Measurements from ENCODE around the gene ARHGDIG.
"Not testable (repeated sequence)": the region's sequence is repeated elsewhere in the genome, so short reads cannot be mapped to it uniquely, and the experiment has no call there.

The ARHGDIG gene

GRCh38 chr16:264440-264951, 15.9 kb upstream of the ARHGDIG start:
- no peak for DNase-seq

- DNase-seq = no peak
Observed at GRCh38 chr16:265002-265529, 15.3 kb upstream of the ARHGDIG start.

DNA sequence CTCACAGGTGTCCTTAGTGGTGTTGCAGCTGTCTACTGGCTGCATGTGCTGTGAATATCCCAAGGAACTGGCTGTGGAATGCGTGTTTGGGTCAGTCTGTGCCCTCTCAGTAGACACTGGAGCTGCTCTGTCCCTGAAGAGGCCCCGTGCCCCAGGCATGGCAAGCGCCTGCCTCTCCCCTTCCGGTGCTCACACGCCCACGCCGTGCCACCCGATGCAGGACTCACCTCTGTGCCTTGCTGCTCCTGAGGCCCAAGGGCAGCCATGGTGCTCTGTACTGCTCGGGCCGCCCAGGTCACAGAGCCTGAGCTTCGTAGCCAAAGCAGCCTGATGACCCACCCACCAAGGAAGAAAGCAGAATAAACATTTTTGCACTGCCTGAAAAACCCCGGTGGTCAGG, 14.7 kb upstream of the ARHGDIG start:
- no peak for DNase-seq

GRCh38 chr16:266258-267164, 13.9 kb upstream of the ARHGDIG start:
- DNase-seq = no peak

- not testable (repeated sequence) for DNase-seq
Observed at GRCh38 chr16:267562-267961, 12.8 kb upstream of the ARHGDIG start.

- no peak for DNase-seq
Observed at GRCh38 chr16:268141-269053, 12.0 kb upstream of the ARHGDIG start.

DNA sequence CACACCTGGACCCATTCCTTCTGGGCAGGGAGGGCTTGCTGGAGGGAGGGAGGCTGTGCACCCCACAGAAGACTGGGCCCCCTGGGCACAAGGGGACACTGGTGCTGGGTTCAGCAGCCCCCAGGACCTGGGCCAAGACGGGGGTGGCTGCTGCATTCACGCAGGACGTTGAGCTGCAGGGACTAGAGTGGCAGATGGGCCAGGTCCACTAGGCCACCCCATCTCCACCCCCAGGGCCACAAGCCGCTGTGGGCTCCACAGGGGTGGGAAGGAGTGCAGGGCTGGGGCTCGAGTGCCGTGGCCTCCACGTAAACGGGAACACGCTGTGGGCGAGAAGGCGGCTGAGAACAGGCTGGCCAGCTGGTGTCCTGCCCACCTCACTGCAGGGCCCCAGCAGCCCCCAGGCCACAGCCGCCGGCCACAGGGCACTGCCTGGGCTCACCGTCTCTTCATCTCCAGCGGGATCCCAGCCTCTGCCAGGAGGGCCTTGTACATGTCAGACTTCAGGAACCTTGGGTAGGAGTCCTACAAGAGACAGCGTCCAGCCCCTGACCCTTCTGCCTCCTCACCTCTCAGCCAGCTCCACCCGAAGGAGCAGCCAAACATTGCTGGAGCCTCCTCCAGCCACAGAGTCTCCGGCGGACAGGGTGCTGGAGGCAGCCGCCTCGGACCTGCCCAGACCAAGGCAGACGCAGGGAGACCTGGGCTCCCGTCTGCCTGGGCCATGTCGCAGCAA, 11.2 kb upstream of the ARHGDIG start:
- DNase-seq = no peak

DNA sequence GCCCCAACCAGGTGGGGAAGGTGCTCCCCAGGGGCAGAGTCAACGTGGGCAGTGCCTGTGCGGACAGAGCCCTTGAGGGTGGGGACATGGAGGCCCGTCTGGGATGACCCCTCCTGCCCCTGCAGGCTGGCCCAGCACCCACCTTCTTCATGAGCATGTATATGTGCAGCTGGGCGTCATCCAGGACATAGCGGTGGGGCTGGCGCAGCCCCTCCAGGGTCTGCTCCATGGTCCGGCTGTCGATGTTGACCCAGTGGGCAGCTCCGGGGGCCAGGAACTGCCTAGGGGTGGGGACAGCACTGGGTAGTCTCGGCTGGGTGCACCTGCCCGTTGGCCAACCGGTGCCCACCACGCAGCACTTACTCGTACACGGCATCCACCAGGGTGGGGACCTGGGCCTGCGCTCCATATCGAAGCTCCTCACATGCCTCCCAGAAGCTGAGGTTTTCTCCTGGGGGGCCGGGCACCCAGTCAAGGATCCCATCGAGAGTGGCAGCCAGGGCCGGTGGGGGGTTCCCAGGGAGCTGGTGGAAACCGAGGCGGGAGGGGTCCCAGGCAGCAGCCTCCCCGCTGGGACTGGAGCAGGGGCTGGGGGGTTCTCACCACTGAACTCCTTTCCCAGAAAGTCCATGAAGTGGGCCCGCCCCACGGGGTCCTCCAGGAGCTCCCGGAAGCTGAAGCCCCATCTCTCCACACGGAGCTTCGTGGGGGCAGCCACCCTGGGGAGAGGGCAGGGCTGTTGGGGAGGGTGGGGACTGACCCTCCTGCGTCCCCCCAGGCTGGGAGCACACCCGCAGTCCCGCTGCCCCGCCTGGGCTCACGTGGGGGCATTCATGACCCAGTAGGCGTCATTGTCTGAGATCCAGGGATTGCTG, 9.8 kb upstream of the ARHGDIG start:
- DNase-seq = no peak

DNA sequence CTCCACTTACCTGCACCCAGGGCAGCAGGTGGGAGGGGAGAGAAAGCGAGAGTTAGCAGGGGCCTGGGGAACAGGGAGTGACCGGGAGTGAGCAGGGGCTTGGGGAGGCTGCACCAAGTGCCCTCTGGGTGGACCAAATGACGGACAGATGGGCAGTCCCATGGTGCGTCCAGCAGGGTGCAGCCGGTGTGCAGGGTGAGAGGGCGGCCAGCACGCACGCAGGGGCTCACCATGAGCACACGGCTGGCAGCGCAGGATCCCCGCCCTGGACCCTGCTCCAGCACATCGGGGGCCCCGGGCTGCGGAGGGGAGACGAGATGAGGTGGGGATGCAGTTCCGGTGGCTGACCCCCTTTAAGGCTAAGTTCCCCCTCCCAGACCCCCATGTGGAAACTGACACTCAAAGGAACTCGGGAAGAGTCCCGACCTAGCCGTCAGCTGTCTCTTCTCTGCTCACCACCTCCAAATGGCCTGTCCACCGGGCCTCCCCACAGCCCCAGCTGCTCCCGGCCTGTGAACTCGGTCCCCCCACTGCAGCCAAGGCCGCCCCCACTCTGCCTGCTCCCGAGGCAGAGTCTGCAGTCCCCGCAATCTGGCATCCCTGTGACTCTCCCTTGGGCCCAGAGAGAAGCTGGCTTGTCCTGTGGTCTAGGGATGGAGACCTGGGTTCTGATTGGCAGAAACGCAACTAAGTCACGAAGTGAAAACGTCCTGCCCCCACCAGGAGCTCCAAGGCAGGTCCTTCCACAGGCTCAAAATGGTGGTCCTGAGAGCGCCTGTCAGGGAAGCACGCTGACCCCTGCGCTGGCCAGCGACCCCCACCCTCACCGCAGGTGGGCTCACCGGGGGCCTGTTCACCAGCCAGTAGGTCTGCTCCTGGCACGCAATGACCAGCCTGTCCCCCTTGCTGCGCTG, 7.5 kb upstream of the ARHGDIG start:
- no peak for DNase-seq

DNA sequence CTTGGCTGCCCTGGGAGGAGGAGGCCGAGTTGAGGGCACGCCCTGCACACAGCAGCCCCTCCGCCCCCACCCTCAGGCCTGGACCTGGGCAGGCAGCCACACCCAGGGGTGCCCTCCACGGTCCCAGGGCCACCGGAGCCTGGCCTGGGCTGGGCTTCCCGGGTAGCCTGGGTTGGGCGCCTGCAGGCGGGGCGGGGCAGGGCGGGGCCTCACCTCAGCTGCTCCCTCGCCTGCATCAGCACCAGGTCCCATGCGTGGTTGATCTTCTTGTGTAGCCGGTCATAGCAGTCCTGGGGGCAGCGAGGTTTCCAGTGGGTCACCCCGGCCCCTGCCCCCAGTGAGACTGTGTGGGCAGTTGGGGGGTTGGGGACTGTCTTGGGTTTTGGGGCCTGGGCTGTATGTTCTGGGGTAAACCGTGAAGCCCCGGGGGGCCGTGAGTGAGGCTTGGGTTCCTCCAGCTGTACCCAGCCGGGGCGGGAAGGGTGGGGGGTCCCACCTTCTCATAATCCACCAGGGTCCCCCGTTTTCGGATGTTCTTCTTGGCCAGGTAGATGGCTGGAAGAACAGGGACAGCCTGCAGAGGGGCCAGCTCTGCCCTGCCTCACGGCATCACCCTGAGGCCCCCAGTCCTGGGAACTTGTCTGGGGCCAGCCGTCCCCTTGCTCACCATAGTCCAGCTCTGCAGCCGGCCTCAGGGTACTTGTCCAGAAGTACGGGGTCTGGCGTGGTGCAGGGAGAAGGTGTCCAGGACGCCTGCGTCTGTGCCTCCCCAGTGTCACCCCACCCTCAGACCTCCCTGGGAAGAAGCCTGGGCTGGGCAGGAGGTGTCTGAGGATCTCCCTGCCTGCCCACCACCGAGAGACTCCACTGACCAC, 6.6 kb upstream of the ARHGDIG start:
- DNase-seq = peak; percentile 70

DNA sequence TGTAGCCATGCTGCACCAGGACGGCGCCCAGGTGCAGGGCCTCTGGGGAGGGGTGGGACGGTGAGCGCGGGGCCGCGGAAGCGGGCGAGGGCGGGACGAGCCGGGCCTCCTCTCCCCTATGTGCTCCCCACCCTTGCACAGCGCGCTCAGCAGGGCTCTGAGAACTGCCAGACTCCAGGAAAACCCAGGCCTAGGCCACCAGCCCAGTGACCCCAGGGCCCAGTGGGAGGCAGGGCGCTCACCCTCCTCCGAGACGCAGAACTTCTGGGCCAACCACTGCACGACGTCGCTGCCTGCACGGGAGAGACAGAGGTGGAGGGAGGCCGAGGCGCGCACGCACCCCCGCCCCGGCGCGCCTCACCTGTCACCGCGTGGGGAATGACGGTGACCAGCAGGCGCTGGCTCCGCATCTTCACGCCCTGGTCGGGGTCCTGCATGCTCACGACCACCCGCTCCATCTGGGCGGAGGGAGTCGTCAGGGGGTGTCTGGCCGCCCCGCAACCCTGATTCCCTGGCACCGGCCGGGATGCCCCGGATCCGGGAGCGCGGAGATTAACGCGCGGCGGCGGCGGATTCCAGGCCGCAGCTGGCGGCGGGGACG, 5.2 kb upstream of the ARHGDIG start:
- DNase-seq = peak; percentile 41

DNA sequence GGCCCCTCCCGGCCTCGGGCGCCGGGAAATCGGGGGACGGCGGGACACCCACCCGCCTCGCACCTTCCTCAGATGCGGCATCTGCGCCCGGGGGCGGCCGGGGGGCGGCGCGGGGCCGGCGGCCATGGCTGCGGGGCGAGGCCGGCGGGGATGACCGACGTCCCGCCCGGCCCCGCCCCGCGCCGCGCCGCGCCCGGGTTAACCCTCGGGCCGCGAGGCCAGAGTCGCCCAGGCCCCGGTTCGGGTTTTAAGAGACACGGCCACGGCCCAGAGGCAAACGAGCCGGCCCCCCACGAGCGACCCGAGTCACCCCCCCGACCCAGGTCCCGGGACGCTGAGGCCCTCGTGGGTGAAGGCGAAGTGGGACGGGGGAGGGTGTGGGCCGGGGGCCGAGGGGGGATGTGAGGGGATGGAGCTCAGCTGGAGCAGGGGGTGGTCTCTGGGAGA, 4.6 kb upstream of the ARHGDIG start, which contains the start of gene RGS11:
Gene RGS11, minus strand, starts transcription at position 159 of the 447 bp plus-strand sequence. Its CDS starts 33 bp downstream, at position 126.
- DNase-seq = no peak

- DNase-seq = no peak
Observed at GRCh38 chr16:276426-277077, 3.8 kb upstream of the ARHGDIG start.

DNA sequence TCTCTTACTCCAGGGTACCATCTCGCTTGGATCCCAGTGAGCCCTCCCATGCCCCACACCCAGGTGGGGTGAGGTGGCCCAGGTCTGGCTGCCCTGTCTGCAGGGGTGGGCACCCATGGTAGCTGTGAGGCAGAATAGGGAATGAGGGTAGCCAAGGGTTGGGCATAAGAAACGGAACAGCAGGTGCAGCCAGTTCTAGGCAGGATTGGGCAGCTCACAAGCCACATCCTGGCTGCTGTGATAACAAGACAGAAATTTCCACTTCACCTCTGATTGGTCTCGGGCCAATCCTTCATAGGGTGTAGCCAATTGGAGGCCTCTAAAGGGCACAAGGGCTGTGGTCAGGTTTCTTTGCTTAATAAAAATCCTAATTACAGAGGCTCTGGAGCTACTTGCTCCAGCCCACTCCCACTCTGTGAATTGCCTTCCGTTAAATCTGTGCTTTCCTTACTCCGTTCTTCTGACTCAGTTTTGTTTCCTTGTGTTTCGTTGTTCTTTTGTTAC, 1.5 kb upstream of the ARHGDIG start:
- DNase-seq = peak; percentile 85

GRCh38 chr16:279531-279930, 860 bp upstream of the ARHGDIG start:
- no peak for DNase-seq

- no peak for DNase-seq
Observed at GRCh38 chr16:280005-280460, 358 bp upstream of the ARHGDIG start.

GRCh38 chr16:280991-281659, 734 bp downstream of the ARHGDIG start:
- no peak for DNase-seq
